RWPE2 (cell line): ENCODE results near the gene ZC3H13.

Experiments used
- ATAC-seq: fragments of 200-7000 bp; cut with Tn5 transposase; 3 replicates; pipeline ENCODE4 v1.9.1; 2021; ENCODE audit warnings: low read depth
- DNase-seq: peaks from one replicate; pipeline ENCODE4 v3.0.0-alpha.2; 2020; ENCODE audit warnings: low spot score
- H3K27ac ChIP-seq: fragments of 450-650 bp; 2 replicates; pipeline ENCODE4 v1.5.1; 2017; ENCODE audit warnings: mild to moderate bottlenecking; ENCODE audit not compliant: poor library complexity, severe bottlenecking
- H3K27me3 ChIP-seq: fragments of 250-450 bp; sonication (Bioruptor Pico); 2 replicates; pipeline ENCODE4 v1.5.1; 2021; ENCODE audit warnings: mild to moderate bottlenecking, moderate library complexity; ENCODE audit not compliant: insufficient read depth, poor library complexity, severe bottlenecking
- H3K36me3 ChIP-seq: fragments of 250-450 bp; sonication (Bioruptor Pico); 2 replicates; pipeline ENCODE4 v1.5.1; 2020; ENCODE audit warnings: low read depth, mild to moderate bottlenecking, moderate library complexity
- H3K4me1 ChIP-seq: fragments of 250-450 bp; sonication (Bioruptor Pico); 2 replicates; pipeline ENCODE4 v1.5.1; 2021; ENCODE audit warnings: mild to moderate bottlenecking, moderate library complexity; ENCODE audit not compliant: insufficient read depth, poor library complexity, severe bottlenecking
- H3K4me3 ChIP-seq: fragments of 250-450 bp; sonication (Bioruptor Pico); 2 replicates; pipeline ENCODE4 v1.5.1; 2021; ENCODE audit warnings: mild to moderate bottlenecking, moderate library complexity; ENCODE audit not compliant: severe bottlenecking
- H3K9me3 ChIP-seq: fragments of 250-450 bp; sonication (Bioruptor Pico); 2 replicates; pipeline ENCODE4 v1.5.1; 2021; ENCODE audit warnings: mild to moderate bottlenecking, moderate library complexity; ENCODE audit not compliant: severe bottlenecking
- CTCF ChIP-seq: fragments of 450-650 bp; IDR thresholded peaks from one replicate; pipeline ENCODE4 v1.5.1; 2017; ENCODE audit warnings: mild to moderate bottlenecking, moderate library complexity; ENCODE audit not compliant: poor library complexity, severe bottlenecking

ZC3H13 gene

DNA sequence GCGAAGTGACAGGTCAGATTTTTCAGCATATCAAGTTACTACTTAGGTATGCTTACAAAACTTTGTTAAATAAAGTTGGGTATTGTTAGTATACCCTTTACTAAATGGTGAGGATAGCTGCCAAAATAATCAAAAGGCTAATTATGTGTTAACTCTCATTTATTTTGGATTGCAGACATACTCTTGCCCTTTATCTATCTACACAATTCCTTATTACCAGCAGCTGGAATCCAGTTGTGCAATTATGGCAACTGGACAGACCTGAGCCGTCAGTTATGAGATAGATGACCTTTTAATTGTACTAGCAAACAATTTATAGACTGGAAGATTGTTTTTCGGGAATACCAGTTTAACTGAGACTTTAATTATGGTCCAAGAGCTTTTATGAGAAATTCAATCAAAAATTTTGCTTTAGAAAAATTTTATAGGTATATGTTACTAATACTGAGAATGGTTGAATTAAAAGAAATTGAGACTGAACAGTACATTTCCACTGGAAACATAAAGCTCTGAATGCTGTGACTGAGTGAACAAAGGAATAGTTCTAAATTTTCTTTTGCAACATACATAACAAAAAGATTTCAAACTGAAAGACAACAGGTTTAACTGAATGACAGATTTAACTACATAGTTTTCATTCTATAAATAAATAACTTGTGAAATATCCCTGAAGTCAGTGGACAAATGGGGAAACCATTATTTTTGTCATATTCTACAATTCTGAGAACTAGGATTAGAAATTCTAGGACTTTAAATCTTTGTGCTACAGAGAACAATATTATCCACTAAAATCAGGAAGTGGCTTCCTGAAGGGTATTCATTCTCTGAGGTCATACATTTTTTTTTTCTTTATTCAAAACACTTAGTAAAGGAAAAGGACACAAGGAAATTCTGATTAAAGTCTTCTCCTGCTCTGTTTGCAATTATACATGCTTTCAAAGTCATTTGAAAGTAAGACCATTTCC is 97.4 kb downstream of the ZC3H13 start:
- Histone ChIP-seq H3K27ac (no peak overlapping the region), H3K27me3 (no peaks in the 10 kb centered on the region), H3K9me3 (no peaks in the 10 kb centered on the region), H3K36me3 (peaks cover 41% of the 10 kb centered on the region), H3K4me1 (no peaks in the 10 kb centered on the region), H3K4me3 (no peak overlapping the region)
- DNase-seq: no peak
- ATAC-seq: no peak
- TF ChIP-seq CTCF: no peak

DNA sequence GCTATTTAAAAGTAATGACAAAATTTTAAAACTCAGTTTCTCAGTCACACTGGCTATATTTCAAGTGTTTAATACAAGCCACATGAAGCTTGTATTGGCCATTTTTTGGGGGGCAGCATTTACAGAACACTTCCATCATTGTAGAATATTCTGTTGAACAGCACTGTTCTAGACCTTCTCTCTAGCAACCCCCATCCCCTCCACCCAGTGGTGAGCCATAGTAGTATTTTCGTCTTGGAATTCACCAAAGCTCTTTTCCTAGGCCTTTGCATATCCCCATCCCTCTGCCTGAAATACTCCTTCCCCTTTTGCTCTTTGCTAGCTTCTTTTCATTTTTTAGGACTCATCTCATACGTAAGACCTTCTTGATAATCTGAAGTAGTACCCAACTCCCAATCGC is 99.5 kb downstream of the ZC3H13 start:
- ATAC-seq: no peak
- H3K36me3 ChIP-seq: peaks cover 26% of the 10 kb centered on the region

DNA sequence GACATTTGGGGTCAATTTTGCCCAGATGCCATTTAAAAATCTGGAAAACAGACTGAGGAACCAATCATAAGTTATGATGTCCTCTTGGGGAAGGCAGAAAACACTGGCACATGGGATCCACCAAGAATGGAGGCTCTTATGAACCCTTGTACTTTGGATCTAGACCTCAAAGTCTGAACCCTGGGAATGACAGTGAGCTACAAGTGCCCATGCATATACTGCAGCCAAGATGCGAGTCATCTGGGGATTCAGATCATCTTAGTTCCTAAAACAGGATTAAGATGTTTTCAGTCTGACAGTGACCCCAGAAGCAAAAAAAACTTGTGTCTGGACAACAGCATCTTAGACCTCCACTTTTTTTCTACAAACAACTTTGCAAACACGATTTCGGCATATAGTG is 100.8 kb downstream of the ZC3H13 start:
- H3K4me1 ChIP-seq: no peaks in the 10 kb centered on the region
- DNase-seq (no peak), ATAC-seq (no peak)
- no peaks in the 10 kb centered on the region for H3K9me3 ChIP-seq
- no peak overlapping the region for H3K27ac ChIP-seq
- TF ChIP-seq CTCF: no peak
- H3K36me3 ChIP-seq: peaks cover 13% of the 10 kb centered on the region
- no peak overlapping the region for H3K4me3 ChIP-seq
- H3K27me3 ChIP-seq: no peaks in the 10 kb centered on the region

More for the DNA sequence above, 99.5 kb downstream of the ZC3H13 start:
- Histone ChIP-seq H3K27me3 (no peaks in the 10 kb centered on the region), H3K4me1 (no peaks in the 10 kb centered on the region), H3K9me3 (no peaks in the 10 kb centered on the region), H3K4me3 (no peak overlapping the region), H3K27ac (no peak overlapping the region)
- TF ChIP-seq CTCF: no peak
- DNase-seq: no peak

GRCh38 chr13:45951166-45951565 is 101.4 kb downstream of the ZC3H13 start:
- DNase-seq: no peak
- H3K4me1 ChIP-seq: no peaks in the 10 kb centered on the region
- H3K27ac ChIP-seq: no peak overlapping the region
- H3K27me3 ChIP-seq: no peaks in the 10 kb centered on the region
- no peaks in the 10 kb centered on the region for H3K9me3 ChIP-seq
- TF ChIP-seq CTCF: no peak
- H3K36me3 ChIP-seq: peaks cover 7% of the 10 kb centered on the region
- ATAC-seq: no peak
- no peak overlapping the region for H3K4me3 ChIP-seq
